Ascending aorta (tissue), 2 donors: ENCODE measurements around the gene SLC1A1. TPM values are rescaled to one million over a fixed set of nuclear protein-coding genes. Genes with fewer than 3 reads are reported as not detected.

Source experiments
- DNase-seq, 2 donors: peaks; one replicate each; pipeline ENCODE4 v3.0.0-alpha.2; 2019; ENCODE audit warnings: low spot score in 2 of 2
- H3K27ac ChIP-seq, 2 donors: fragments of 200-600 bp; sonication (generic); one replicate each; pipeline ENCODE4 v1.5.1; 2016 to 2017; ENCODE audit warnings: mild to moderate bottlenecking in 1 of 2
- H3K27me3 ChIP-seq: fragments of 200-600 bp; sonication (generic); one replicate; pipeline ENCODE4 v1.5.1; 2017
- H3K36me3 ChIP-seq, 2 donors: fragments of 200-600 bp; sonication (generic); one replicate each; pipeline ENCODE4 v1.5.1; 2016
- H3K4me1 ChIP-seq, 2 donors: fragments of 200-600 bp; sonication (generic); one replicate each; pipeline ENCODE4 v1.5.1; 2016 to 2017; ENCODE audit warnings: mild to moderate bottlenecking in 1 of 2
- H3K4me3 ChIP-seq, 2 donors: fragments of 200-600 bp; sonication (generic); one replicate each; pipeline ENCODE4 v1.5.1; 2016 to 2017; ENCODE audit warnings: mild to moderate bottlenecking in 1 of 2
- H3K9me3 ChIP-seq, 2 donors: fragments of 200-600 bp; sonication (generic); one replicate each; pipeline ENCODE4 v1.5.1; 2016
- CTCF ChIP-seq, 3 experiments: fragments of 200-600 bp in 2 of 3; fragments of 450-650 bp in 1 of 3; sonication (generic) in 2 of 3; IDR thresholded peaks; one replicate each; pipeline ENCODE4 v1.5.1; 2016 to 2019; ENCODE audit warnings: antibody characterized with exemption in 3 of 3, mild to moderate bottlenecking in 1 of 3, moderate library complexity in 1 of 3
- intact Hi-C: fragments of 100-400 bp; cut with DNase I; formaldehyde crosslinking; loops from one replicate; pipeline ENCODE4 v1.15.1; 2023
- total RNA-seq: library from RNA; depleted of rRNA; stranded (reverse); fragments of >200 nt; gene quantifications from one replicate; pipeline ENCODE4 v1.1.0, GENCODE V29; 2016

SLC1A1 gene
- total RNA-seq, 1 donor from 2014 or later, result 6.5 TPM

GRCh38 chr9:4590430-4591122 lies 100.3 kb downstream of the SLC1A1 start:
- intact Hi-C loops, result no loop called here
- DNase-seq, result no peak
- H3K27me3 ChIP-seq, result no peaks in the 10 kb centered on the region
- peaks cover 0 to 10% of the 10 kb centered on the region in 2 donors for H3K4me1 ChIP-seq
- H3K36me3 ChIP-seq, result peaks cover 0 to 1% of the 10 kb centered on the region in 2 donors
- TF ChIP-seq CTCF (IDR thresholded peaks at IDR 0.05), result no peak
- H3K4me3 ChIP-seq, result no peak overlapping the region
- H3K9me3 ChIP-seq, result no peaks in the 10 kb centered on the region
- H3K27ac ChIP-seq, result no peak overlapping the region

- Histone ChIP-seq H3K4me3 (no peak overlapping the region), H3K27ac (no peak overlapping the region), H3K4me1 (peaks cover 0 to 10% of the 10 kb centered on the region in 2 donors), H3K36me3 (no peaks in the 10 kb centered on the region), H3K9me3 (no peaks in the 10 kb centered on the region), H3K27me3 (no peaks in the 10 kb centered on the region)
- intact Hi-C loops, result no loop called here
- no peak for DNase-seq
- no peak for TF ChIP-seq CTCF (IDR thresholded peaks at IDR 0.05)
Observed at GRCh38 chr9:4591123-4591500, 100.8 kb downstream of the SLC1A1 start.

GRCh38 chr9:4592295-4592694 lies 102.0 kb downstream of the SLC1A1 start:
- Histone ChIP-seq H3K4me3 (no peak overlapping the region), H3K27ac (no peak overlapping the region), H3K36me3 (no peaks in the 10 kb centered on the region), H3K27me3 (no peaks in the 10 kb centered on the region), H3K4me1 (peaks cover 3 to 13% of the 10 kb centered on the region in 2 donors), H3K9me3 (no peaks in the 10 kb centered on the region)
- no peak for TF ChIP-seq CTCF (IDR thresholded peaks at IDR 0.05)
- intact Hi-C loops, result no loop called here
- DNase-seq, result no peak

GRCh38 chr9:4592886-4593285 lies 102.6 kb downstream of the SLC1A1 start:
- H3K9me3 ChIP-seq, result no peaks in the 10 kb centered on the region
- no peak overlapping the region for H3K4me3 ChIP-seq
- DNase-seq, result no peak
- no peak for TF ChIP-seq CTCF (IDR thresholded peaks at IDR 0.05)
- H3K36me3 ChIP-seq, result no peaks in the 10 kb centered on the region
- peaks cover 3 to 13% of the 10 kb centered on the region in 2 donors for H3K4me1 ChIP-seq
- H3K27ac ChIP-seq, result no peak overlapping the region
- intact Hi-C loops, result no loop called here
- no peaks in the 10 kb centered on the region for H3K27me3 ChIP-seq

GRCh38 chr9:4594545-4594944 lies 104.3 kb downstream of the SLC1A1 start:
- Histone ChIP-seq H3K27ac (no peak overlapping the region), H3K4me3 (no peak overlapping the region), H3K9me3 (no peaks in the 10 kb centered on the region), H3K4me1 (peaks cover 3 to 13% of the 10 kb centered on the region in 2 donors), H3K36me3 (no peaks in the 10 kb centered on the region), H3K27me3 (no peaks in the 10 kb centered on the region)
- intact Hi-C loops, result no loop called here
- no peak for DNase-seq
- TF ChIP-seq CTCF (IDR thresholded peaks at IDR 0.05), result no peak

GRCh38 chr9:4594994-4595393 lies 104.7 kb downstream of the SLC1A1 start:
- no peak for DNase-seq
- peaks cover 3 to 13% of the 10 kb centered on the region in 2 donors for H3K4me1 ChIP-seq
- H3K27ac ChIP-seq, result no peak overlapping the region
- H3K27me3 ChIP-seq, result no peaks in the 10 kb centered on the region
- intact Hi-C loops, result no loop called here
- H3K4me3 ChIP-seq, result no peak overlapping the region
- H3K36me3 ChIP-seq, result no peaks in the 10 kb centered on the region
- no peaks in the 10 kb centered on the region for H3K9me3 ChIP-seq
- no peak for TF ChIP-seq CTCF (IDR thresholded peaks at IDR 0.05)
